GM21786 (cell line): ENCODE measurements around the gene PDLIM1.
"Not testable (repeated sequence)": the region's sequence is repeated elsewhere in the genome, so short reads cannot be mapped to it uniquely, and the experiment has no call there.

Source experiments
- ATAC-seq: cut with Tn5 transposase; IDR thresholded peaks from one replicate; pipeline ENCODE4 v1.9.1; 2021; ENCODE audit not compliant: unreplicated experiment

PDLIM1 gene

GRCh38 chr10:95243318-95243617 lies 47.5 kb downstream of the PDLIM1 start:
- no peak for ATAC-seq

DNA sequence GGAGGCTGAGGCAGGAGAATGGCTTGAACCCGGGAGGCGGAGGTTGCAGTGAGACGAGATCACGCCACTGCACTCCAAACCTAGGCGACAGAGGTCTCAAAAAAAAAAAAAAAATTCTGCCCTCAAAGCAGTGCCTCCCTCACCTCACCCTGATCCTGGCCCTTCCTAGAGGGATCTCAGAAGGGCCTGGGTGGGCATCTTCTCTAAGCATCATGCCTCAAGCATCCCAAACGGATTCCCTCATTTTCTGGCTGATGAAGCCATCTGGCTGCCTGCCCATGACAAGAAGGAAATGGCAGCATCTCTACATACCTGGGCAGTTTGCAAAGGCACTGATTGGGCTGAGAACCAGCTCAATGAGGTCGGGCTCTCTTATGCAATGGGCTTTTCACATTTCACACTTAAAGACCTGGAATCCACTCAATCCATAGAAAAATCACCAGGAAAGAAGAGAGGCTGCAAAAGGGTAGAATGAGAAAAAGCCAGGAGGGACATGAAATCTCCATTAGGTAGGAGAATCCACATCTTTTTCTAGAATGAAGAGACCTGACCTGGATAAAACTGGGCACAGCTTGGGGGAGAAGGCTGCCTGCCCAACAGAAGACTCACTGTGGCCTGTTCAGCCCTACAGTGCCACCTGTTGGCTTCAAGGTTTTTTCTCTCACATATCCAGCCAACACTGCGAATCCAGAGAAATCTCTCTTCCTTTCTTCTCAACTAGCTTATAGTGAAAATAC lies 48.1 kb downstream of the PDLIM1 start:
- ATAC-seq, result no peak

GRCh38 chr10:95241533-95241932 lies 49.3 kb downstream of the PDLIM1 start:
- no peak for ATAC-seq

DNA sequence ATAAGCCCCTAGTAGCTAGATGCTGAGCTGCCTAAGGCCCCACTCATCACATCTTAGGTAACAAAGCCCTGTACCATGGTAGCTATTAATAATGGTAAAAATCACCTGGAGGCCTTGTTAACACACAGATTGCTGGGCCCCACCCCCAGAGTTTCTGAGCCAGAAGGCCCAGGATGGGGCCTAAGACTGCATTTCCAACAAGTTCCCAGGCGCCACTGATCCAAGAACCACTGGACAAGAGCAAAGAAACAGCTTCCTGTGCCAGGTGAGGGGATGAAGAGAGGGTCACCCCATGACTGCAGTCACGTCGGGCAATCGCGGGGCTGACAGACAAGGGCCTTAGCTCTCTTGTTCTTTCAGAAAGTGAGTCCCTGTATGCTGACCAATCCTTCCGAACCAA lies 50.0 kb downstream of the PDLIM1 start:
- ATAC-seq, result no peak

DNA sequence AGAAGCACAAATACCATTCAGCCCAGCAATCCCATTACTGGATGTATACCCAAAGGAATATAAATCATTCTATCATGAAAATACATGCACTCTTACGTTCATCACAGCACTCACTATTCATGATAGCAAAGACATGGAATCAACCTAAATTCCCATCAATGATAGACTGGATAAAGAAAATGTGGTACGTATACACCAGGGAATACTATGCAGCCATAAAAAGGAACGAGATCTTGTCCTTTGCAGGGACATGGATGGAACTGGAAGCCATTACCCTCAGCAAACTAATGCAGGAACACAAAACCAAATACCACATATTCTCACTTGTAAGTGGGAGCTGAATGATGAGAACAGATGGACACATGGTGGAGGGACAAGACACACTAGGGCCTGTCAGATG lies 50.7 kb downstream of the PDLIM1 start:
- ATAC-seq, result not testable (repeated sequence)

- ATAC-seq, result no peak
Measured at GRCh38 chr10:95237376-95238170, 53.2 kb downstream of the PDLIM1 start.

DNA sequence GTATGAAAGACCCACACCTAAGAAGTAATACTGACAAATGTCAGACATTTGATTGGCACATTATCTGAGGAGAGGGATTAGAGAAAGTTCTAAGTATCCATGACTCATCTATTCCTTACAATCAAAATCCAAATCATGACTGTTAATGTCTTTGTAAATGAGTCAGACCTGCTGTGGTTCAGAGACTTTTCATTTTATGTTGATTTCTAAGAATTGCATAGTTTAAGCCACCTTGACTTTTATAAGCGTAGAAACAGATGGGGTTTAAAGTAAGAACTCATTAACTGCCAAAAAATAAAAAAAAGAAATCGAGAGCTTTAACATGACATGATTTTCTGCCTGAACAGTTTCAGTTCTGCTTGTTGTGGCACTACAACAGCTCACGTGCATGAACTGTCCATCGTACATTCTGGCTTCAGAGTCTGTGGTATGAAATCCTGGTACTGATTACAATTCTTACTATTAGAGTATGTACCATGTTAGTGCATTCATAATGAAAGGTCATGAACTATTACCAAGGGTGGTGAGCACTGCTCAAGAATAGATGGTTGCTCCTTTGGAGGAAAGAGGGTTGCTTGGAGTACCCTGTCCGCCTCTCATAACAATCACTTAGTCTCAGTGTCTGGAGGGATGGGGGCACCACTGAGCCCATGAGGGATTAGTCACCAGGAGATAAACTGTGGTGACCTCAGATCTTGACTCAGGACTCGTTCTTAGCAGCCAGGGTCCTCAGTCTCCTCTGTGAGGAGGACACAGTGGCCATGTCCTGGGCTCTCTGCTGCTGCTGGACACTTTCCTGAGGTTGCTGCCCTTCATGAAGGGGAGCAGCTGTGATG lies 54.5 kb downstream of the PDLIM1 start:
- peak; percentile 98 for ATAC-seq

DNA sequence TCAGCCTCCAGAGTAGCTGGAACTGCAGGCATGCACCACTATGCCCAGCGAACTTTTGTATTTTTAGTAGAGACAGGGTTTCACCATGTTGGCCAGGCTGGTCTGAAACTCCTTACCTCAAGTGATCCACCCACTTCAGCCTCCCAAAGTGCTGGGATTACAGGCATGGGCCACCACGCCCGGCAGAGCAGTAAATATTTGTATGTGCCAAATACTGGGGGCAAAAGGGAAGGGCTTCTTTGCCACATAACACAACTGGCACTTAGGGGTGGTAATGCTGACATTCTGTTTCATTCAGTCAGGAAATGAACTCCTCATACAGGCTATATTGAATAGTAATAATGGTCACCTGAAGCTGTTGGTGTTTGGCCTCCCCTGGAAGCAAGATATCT lies 55.1 kb downstream of the PDLIM1 start:
- no peak for ATAC-seq

DNA sequence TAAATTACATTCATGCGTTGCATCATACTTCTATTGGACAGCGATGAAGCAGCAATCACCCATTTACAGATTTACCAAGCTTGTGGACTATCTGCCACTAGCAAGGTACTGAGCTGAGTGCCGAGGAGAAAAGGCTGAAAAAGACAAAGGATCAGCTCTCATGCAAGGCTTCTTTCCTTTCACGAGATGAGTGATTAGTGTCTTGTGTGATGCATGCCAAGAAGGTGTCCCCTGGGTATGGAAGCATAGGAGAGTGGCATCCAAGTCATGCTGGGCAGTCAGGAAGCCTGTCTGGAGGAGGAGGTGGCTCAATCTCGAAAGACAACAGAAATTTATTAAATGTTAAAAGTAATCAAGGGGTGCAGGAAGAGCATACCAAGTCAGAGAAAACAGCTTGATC lies 55.9 kb downstream of the PDLIM1 start:
- ATAC-seq, result no peak

- ATAC-seq, result no peak
Measured at GRCh38 chr10:95233377-95234034, 57.3 kb downstream of the PDLIM1 start.

DNA sequence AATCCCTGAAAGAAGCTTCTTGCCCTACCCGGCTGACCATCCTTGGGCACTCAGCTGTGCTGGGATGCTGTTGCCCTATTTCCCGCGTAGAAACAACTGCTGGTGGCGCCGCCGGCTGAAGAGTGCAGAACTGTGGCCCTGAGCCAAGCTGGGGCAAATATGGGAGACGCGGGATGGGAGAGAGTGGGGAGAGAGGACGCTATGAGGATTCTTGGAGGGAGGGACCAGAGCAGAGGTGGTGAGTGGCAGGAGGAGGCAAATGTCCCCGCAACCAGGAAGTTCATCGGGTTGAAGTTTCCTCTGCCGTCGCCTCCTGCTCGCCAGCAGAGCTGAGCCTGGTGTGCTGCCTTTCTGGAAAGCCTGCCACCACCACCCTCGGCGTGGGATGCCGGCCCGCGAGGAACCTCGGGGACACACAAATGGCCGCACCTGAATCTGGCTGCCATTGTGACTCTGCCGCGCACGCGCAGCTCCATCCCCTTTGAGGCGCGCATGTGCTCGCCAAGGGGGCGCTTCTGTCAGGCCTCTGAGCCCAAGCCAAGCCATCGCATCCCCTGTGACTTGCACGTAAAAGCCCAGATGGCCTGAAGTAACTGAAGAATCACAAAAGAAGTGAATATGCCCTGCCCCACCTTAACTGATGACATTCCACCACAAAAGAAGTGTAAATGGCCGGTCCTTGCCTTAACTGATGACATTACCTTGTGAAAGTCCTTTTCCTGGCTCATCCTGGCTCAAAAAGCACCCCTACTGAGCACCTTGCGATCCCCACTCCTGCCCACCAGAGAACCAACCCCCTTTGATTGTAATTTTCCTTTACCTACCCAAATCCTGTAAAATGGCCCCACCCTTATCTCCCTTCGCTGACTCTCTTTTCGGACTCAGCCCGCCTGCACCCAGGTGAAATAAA lies 59.9 kb downstream of the PDLIM1 start:
- peak; percentile 54 for ATAC-seq

GRCh38 chr10:95229724-95230627 lies 60.8 kb downstream of the PDLIM1 start:
- ATAC-seq, result no peak

DNA sequence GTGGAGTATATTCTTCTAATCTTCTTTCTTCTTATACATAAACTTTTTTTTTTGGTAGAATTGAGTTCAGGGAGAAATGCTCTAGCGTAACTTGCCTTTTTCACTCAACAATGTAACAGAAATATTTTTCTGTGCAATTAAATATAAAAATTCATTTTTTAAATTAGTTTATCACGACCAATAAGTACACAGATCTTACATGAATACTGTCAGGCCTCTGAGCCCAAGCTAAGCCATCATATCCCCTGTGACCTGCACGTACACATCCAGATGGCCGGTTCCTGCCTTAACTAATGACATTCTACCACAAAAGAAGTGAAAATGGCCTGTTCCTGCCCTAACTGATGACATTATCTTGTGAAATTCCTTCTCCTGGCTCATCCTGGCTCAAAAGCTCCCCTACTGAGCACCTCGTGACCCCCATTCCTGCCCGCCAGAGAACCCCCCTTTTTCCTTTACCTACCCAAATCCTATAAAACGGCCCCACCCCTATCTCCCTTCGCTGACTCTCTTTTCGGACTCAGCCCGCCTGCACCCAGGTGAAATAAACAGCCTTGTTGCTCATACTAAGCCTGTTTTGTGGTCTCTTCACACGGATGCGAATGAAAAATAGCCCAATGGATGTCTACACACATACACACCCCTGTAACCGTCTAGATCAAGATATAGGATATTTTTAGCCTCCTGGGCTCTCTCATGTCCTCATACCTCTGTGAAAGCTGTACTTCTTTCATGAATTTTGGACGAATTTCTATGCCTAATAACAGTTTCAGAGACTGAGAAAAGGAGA lies 61.7 kb downstream of the PDLIM1 start:
- ATAC-seq, result not testable (repeated sequence)

DNA sequence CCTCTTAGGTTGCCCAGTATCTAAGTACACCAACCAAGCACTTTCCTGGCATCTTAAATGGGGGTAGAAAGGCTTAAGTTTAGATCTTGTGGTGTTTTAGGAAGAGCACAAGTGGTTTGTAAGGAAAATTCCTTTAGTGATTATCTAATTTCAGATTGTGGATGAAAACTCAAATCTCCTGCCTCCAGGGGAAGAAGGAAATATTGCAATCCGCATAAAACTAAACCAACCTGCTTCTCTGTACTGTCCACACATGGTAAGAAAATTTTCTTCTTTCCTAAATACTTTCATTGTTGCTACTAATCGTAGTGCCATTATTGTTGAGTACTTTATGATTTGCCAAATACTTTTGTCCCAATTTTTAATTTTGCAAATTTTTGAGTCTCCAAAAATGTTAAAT lies 65.7 kb downstream of the PDLIM1 start:
- ATAC-seq, result no peak

DNA sequence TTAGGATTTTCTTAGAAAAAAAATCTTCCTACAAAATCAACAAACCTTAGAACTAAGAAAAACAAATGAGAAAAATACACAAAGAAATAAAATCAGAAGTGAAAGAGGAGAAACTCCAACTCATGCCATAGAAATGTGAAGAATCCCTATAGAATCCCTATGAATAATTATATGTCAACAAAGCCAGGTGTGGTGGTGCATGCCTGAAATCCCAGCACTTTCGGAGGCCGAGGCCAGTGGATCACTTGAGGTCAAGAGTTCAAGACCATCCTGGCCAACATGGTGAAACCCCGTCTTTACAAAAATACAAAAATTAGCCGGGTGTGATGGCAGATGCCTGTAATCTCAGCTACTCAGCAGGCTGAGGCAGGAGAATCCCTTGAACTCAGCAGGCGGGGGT lies 69.7 kb downstream of the PDLIM1 start:
- ATAC-seq, result no peak

GRCh38 chr10:95220539-95220938 lies 70.3 kb downstream of the PDLIM1 start:
- no peak for ATAC-seq

DNA sequence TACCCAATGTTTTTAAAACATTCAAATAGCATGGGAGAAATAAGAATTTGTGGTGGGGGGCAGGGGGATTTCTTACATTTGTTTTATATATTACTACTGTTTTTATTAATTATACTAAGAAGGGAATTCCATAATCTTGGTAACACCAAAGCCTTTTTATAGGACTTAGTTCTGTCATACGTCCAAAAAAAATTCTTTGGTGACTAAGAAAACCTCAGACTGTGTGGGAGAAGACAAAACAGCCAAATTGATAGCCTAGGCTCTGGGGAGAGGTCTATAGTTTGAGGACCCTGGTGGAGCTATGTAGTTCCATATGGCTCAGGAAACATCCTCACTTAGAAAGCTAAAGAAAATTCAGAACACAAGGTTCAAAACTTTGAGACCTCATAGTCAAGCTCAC lies 73.3 kb downstream of the PDLIM1 start:
- ATAC-seq, result no peak

DNA sequence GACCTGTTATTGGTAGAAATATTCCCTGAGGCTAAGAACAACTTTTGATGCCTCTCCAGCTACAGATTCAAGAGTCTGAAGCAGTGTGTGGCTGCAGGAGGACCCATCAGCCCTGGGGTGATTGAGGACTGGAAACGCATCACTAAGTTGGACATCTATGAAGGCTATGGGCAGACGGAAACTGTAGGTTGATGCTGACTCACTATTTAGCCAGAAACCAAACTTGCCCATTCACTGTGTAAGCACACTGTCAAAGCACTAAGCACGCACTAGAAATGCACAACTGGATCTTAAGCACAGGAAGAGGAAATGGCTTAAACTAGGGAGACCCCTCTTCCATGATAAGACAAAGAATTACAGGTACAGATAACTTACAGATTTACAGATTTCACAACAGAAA lies 76.0 kb downstream of the PDLIM1 start:
- ATAC-seq, result no peak
